Fibroblast of lung (primary cell): ENCODE data around the gene HLA-B. TPM values are rescaled to one million over a fixed set of nuclear protein-coding genes. Genes with fewer than 3 reads are reported as not detected.

Source experiments
- DNase-seq, 2 donors: peaks; one replicate each; pipeline versions ENCODE4 v3.0.0 to v3.0.0-alpha.2; 2010; ENCODE audit warnings: low read depth in 2 of 2
- H2AFZ ChIP-seq: 2 replicates; pipeline ENCODE4 v1.5.1; 2012; ENCODE audit warnings: low read length, control low read depth, inconsistent platforms
- H3K27ac ChIP-seq: 2 replicates; pipeline ENCODE4 v1.5.1; 2011; ENCODE audit warnings: low read length, control low read depth; ENCODE audit not compliant: insufficient read depth
- H3K27me3 ChIP-seq: 2 replicates; pipeline ENCODE4 v1.5.1; 2011; ENCODE audit warnings: mild to moderate bottlenecking, low read length; ENCODE audit not compliant: control insufficient read depth, insufficient read depth
- H3K36me3 ChIP-seq: 2 replicates; pipeline ENCODE4 v1.5.1; 2011; ENCODE audit warnings: low read length; ENCODE audit not compliant: control insufficient read depth, insufficient read depth
- H3K4me1 ChIP-seq: 2 replicates; pipeline ENCODE4 v1.5.1; 2011; ENCODE audit warnings: low read length; ENCODE audit not compliant: control insufficient read depth, insufficient read depth; ENCODE audit errors: extremely low read depth
- H3K4me2 ChIP-seq: 2 replicates; pipeline ENCODE4 v1.5.1; 2011; ENCODE audit warnings: low read length, control low read depth; ENCODE audit not compliant: insufficient read depth; ENCODE audit errors: extremely low read depth
- H3K4me3 ChIP-seq, 4 experiments: fragments of 200-600 bp in 1 of 4; sonication (generic) in 1 of 4; replicated peaks in 1 of 4; 2 replicates each; pipeline ENCODE4 v1.5.1; 2011 to 2016; ENCODE audit warnings: low read length in 4 of 4, low read depth in 3 of 4, mild to moderate bottlenecking in 3 of 4, control low read depth in 2 of 4, inconsistent platforms in 1 of 4, mixed read lengths in 1 of 4; ENCODE audit not compliant: insufficient read depth in 1 of 4; ENCODE audit errors: control extremely low read depth in 1 of 4
- H3K79me2 ChIP-seq: 2 replicates; pipeline ENCODE4 v1.5.1; 2012; ENCODE audit warnings: mild to moderate bottlenecking, low read length, inconsistent platforms; ENCODE audit not compliant: control insufficient read depth, insufficient read depth
- H3K9ac ChIP-seq: 2 replicates; pipeline ENCODE4 v1.5.1; 2011; ENCODE audit warnings: mild to moderate bottlenecking, low read length, control low read depth; ENCODE audit not compliant: insufficient read depth
- H3K9me3 ChIP-seq: 2 replicates; pipeline ENCODE4 v1.5.1; 2012; ENCODE audit warnings: low read depth, low read length; ENCODE audit not compliant: control insufficient read depth, insufficient read depth
- H4K20me1 ChIP-seq: 2 replicates; pipeline ENCODE4 v1.5.1; 2011; ENCODE audit warnings: low read length; ENCODE audit not compliant: control insufficient read depth, insufficient read depth; ENCODE audit errors: extremely low read depth
- CTCF ChIP-seq, 2 donors: IDR thresholded peaks in 1 of 2; conservative IDR thresholded peaks in 1 of 2; 1 replicate in 1 of 2; 2 replicates in 1 of 2; pipeline ENCODE4 v1.5.1; 2011 to 2012; ENCODE audit warnings: low read length in 2 of 2, control low read depth in 1 of 2, inconsistent platforms in 1 of 2, low read depth in 1 of 2, mild to moderate bottlenecking in 1 of 2
- EZH2 ChIP-seq: IDR thresholded peaks from 2 replicates; pipeline ENCODE4 v1.5.1; 2012; ENCODE audit warnings: low read length, control low read depth, mild to moderate bottlenecking; ENCODE audit errors: missing control alignments
- polyA plus RNA-seq, 2 donors: library from polyadenylated mRNA; depleted of rRNA in 1 of 2; stranded (reverse) in 1 of 2; unstranded in 1 of 2; fragments of >200 nt; gene quantifications; 2 replicates each; pipeline ENCODE4 v1.2.1, GENCODE V29; 2011 to 2012; ENCODE audit warnings: missing spikeins in 1 of 2
- total RNA-seq: library from RNA; depleted of rRNA; stranded (reverse); fragments of >200 nt; gene quantifications from 2 replicates; pipeline ENCODE4 v1.2.1, GENCODE V29; 2014

Gene HLA-B
- total and polyA plus RNA-seq, 2 donors (not counting 1 experiment from before 2014, with no cell fraction given): 244 to 1,124 TPM

- DNase-seq: no peak
Measured at GRCh38 chr6:31378721-31379103, 21.7 kb upstream of the HLA-B start.

GRCh38 chr6:31378062-31378720, 21.2 kb upstream of the HLA-B start:
- H3K9ac ChIP-seq: no peak overlapping the region
- no peaks in the 10 kb centered on the region for H3K4me1 ChIP-seq
- TF ChIP-seq EZH2: no peak
- no peak for TF ChIP-seq CTCF (conservative IDR thresholded peaks at IDR 0.05 in 1 of 2, IDR thresholded peaks at IDR 0.05 in 1 of 2; ENCODE audit: low read depth in 1 of 2, low read length in 2 of 2)
- H3K9me3 ChIP-seq: no peaks in the 10 kb centered on the region
- H2AFZ ChIP-seq: no peak overlapping the region
- H3K4me3 ChIP-seq: no peak overlapping the region
- DNase-seq: no peak
- H3K79me2 ChIP-seq: no peaks in the 10 kb centered on the region
- no peak overlapping the region for H3K27ac ChIP-seq
- peaks cover 5% of the 10 kb centered on the region for H3K27me3 ChIP-seq
- no peaks in the 10 kb centered on the region for H4K20me1 ChIP-seq
- no peak overlapping the region for H3K4me2 ChIP-seq
- H3K36me3 ChIP-seq: no peaks in the 10 kb centered on the region

More at GRCh38 chr6:31378721-31379103, 21.7 kb upstream of the HLA-B start:
- H3K27ac ChIP-seq: no peak overlapping the region
- no peaks in the 10 kb centered on the region for H4K20me1 ChIP-seq
- H3K79me2 ChIP-seq: no peaks in the 10 kb centered on the region
- H3K4me2 ChIP-seq: no peak overlapping the region
- H2AFZ ChIP-seq: no peak overlapping the region
- no peaks in the 10 kb centered on the region for H3K36me3 ChIP-seq
- peaks cover 5% of the 10 kb centered on the region for H3K27me3 ChIP-seq
- TF ChIP-seq EZH2: no peak
- TF ChIP-seq CTCF (conservative IDR thresholded peaks at IDR 0.05 in 1 of 2, IDR thresholded peaks at IDR 0.05 in 1 of 2; ENCODE audit: low read depth in 1 of 2, low read length in 2 of 2): no peak
- H3K9ac ChIP-seq: no peak overlapping the region
- no peaks in the 10 kb centered on the region for H3K4me1 ChIP-seq
- no peaks in the 10 kb centered on the region for H3K9me3 ChIP-seq
- H3K4me3 ChIP-seq: no peak overlapping the region

GRCh38 chr6:31377029-31377428, 20.1 kb upstream of the HLA-B start:
- TF ChIP-seq CTCF (conservative IDR thresholded peaks at IDR 0.05 in 1 of 2, IDR thresholded peaks at IDR 0.05 in 1 of 2; ENCODE audit: low read depth in 1 of 2, low read length in 2 of 2) (no peak), EZH2 (no peak)
- H4K20me1 ChIP-seq: no peaks in the 10 kb centered on the region
- no peak overlapping the region for H3K4me3 ChIP-seq
- H3K9ac ChIP-seq: no peak overlapping the region
- H3K9me3 ChIP-seq: no peaks in the 10 kb centered on the region
- H3K27me3 ChIP-seq: peaks cover 5% of the 10 kb centered on the region
- H3K4me1 ChIP-seq: no peaks in the 10 kb centered on the region
- no peak overlapping the region for H3K4me2 ChIP-seq
- no peaks in the 10 kb centered on the region for H3K36me3 ChIP-seq
- H3K79me2 ChIP-seq: no peaks in the 10 kb centered on the region
- no peak overlapping the region for H3K27ac ChIP-seq
- DNase-seq: no peak
- no peak overlapping the region for H2AFZ ChIP-seq
